ENCODE results near the gene KIRREL1. TPM values are rescaled to one million over a fixed set of nuclear protein-coding genes. Genes with fewer than 3 reads are reported as not detected.

KIRREL1 gene
- total RNA-seq, 1 donor: 174 TPM

GRCh38 chr1:157982136-157982535 is 11.3 kb upstream of the KIRREL1 start:
- no peak overlapping the region for H3K27ac ChIP-seq (ENCODE audit: low read depth, low read length)
- DNase-seq (ENCODE audit: insufficient read length, low spot score, missing footprints): no peak
- TF ChIP-seq, protein P1, sequence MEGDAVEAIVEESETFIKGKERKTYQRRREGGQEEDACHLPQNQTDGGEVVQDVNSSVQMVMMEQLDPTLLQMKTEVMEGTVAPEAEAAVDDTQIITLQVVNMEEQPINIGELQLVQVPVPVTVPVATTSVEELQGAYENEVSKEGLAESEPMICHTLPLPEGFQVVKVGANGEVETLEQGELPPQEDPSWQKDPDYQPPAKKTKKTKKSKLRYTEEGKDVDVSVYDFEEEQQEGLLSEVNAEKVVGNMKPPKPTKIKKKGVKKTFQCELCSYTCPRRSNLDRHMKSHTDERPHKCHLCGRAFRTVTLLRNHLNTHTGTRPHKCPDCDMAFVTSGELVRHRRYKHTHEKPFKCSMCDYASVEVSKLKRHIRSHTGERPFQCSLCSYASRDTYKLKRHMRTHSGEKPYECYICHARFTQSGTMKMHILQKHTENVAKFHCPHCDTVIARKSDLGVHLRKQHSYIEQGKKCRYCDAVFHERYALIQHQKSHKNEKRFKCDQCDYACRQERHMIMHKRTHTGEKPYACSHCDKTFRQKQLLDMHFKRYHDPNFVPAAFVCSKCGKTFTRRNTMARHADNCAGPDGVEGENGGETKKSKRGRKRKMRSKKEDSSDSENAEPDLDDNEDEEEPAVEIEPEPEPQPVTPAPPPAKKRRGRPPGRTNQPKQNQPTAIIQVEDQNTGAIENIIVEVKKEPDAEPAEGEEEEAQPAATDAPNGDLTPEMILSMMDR (IDR thresholded peaks at IDR 0.05; ENCODE audit: extremely low read depth, low read depth, low read length): no peak
- H4K20me1 ChIP-seq (ENCODE audit: insufficient read depth, low read length): no peaks in the 10 kb centered on the region
- H3K36me3 ChIP-seq (ENCODE audit: insufficient read depth, low read length): no peaks in the 10 kb centered on the region
- no peak overlapping the region for H3K4me3 ChIP-seq (ENCODE audit: insufficient read depth, low read length)
- H3K4me2 ChIP-seq (ENCODE audit: insufficient read depth, low read length): no peak overlapping the region
- H3K79me2 ChIP-seq (ENCODE audit: insufficient read depth, low read length): no peaks in the 10 kb centered on the region
- peaks cover 15% of the 10 kb centered on the region for H3K27me3 ChIP-seq (ENCODE audit: insufficient read depth, low read length)
- no peak overlapping the region for H2AFZ ChIP-seq (ENCODE audit: low read length)
- H3K4me1 ChIP-seq (ENCODE audit: insufficient read depth, low read length): no peaks in the 10 kb centered on the region
- H3K9me3 ChIP-seq (ENCODE audit: low read depth, low read length): no peaks in the 10 kb centered on the region

GRCh38 chr1:157983787-157984186 is 9.7 kb upstream of the KIRREL1 start:
- Histone ChIP-seq H3K4me2 (ENCODE audit: insufficient read depth, low read length) (no peak overlapping the region), H3K79me2 (ENCODE audit: insufficient read depth, low read length) (no peaks in the 10 kb centered on the region), H3K27ac (ENCODE audit: low read depth, low read length) (no peak overlapping the region), H3K27me3 (ENCODE audit: insufficient read depth, low read length) (peaks cover 23% of the 10 kb centered on the region), H3K4me1 (ENCODE audit: insufficient read depth, low read length) (no peaks in the 10 kb centered on the region), H2AFZ (ENCODE audit: low read length) (no peak overlapping the region), H4K20me1 (ENCODE audit: insufficient read depth, low read length) (no peaks in the 10 kb centered on the region), H3K36me3 (ENCODE audit: insufficient read depth, low read length) (no peaks in the 10 kb centered on the region), H3K9me3 (ENCODE audit: low read depth, low read length) (no peaks in the 10 kb centered on the region), H3K4me3 (ENCODE audit: insufficient read depth, low read length) (no peak overlapping the region)
- no peak for DNase-seq (ENCODE audit: insufficient read length, low spot score, missing footprints)
- TF ChIP-seq, protein P1 (IDR thresholded peaks at IDR 0.05; ENCODE audit: extremely low read depth, low read depth, low read length): no peak

- H3K4me1 ChIP-seq (ENCODE audit: insufficient read depth, low read length): no peaks in the 10 kb centered on the region
- no peaks in the 10 kb centered on the region for H3K9me3 ChIP-seq (ENCODE audit: low read depth, low read length)
- H4K20me1 ChIP-seq (ENCODE audit: insufficient read depth, low read length): no peaks in the 10 kb centered on the region
- no peaks in the 10 kb centered on the region for H3K79me2 ChIP-seq (ENCODE audit: insufficient read depth, low read length)
- no peak overlapping the region for H3K4me3 ChIP-seq (ENCODE audit: insufficient read depth, low read length)
- H2AFZ ChIP-seq (ENCODE audit: low read length): no peak overlapping the region
- no peaks in the 10 kb centered on the region for H3K36me3 ChIP-seq (ENCODE audit: insufficient read depth, low read length)
- no peak overlapping the region for H3K4me2 ChIP-seq (ENCODE audit: insufficient read depth, low read length)
- peaks cover 23% of the 10 kb centered on the region for H3K27me3 ChIP-seq (ENCODE audit: insufficient read depth, low read length)
- TF ChIP-seq, protein P1 (IDR thresholded peaks at IDR 0.05; ENCODE audit: extremely low read depth, low read depth, low read length): no peak
- no peak for DNase-seq (ENCODE audit: insufficient read length, low spot score, missing footprints)
- no peak overlapping the region for H3K27ac ChIP-seq (ENCODE audit: low read depth, low read length)
These were observed 9.0 kb upstream of the KIRREL1 start for GRCh38 chr1:157984469-157984868.

DNA sequence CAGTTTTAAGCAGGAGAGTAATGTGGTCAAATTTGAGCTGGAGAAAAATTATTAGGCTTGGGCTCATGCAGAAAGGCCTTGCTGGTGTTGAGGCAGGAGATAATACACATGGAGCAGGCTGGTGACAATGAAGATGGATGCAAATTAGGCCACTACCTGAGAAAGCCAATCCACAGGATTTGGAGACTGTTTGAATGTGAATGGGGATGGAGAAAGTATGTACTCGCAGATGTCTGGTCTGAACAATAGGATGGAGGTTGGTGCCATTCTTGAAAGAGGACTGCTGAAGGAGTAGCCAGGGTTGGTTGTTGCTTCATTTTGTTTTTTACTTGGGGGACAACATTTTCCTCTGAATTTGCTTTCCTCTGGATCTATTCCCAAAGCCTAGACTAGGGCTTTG is 8.0 kb upstream of the KIRREL1 start:
- H3K79me2 ChIP-seq (ENCODE audit: insufficient read depth, low read length): no peaks in the 10 kb centered on the region
- no peak overlapping the region for H3K4me3 ChIP-seq (ENCODE audit: insufficient read depth, low read length)
- H4K20me1 ChIP-seq (ENCODE audit: insufficient read depth, low read length): no peaks in the 10 kb centered on the region
- H3K9me3 ChIP-seq (ENCODE audit: low read depth, low read length): no peaks in the 10 kb centered on the region
- no peaks in the 10 kb centered on the region for H3K4me1 ChIP-seq (ENCODE audit: insufficient read depth, low read length)
- H3K27ac ChIP-seq (ENCODE audit: low read depth, low read length): no peak overlapping the region
- TF ChIP-seq, protein P1 (IDR thresholded peaks at IDR 0.05; ENCODE audit: extremely low read depth, low read depth, low read length): no peak
- no peak overlapping the region for H2AFZ ChIP-seq (ENCODE audit: low read length)
- peaks cover 23% of the 10 kb centered on the region for H3K27me3 ChIP-seq (ENCODE audit: insufficient read depth, low read length)
- no peak overlapping the region for H3K4me2 ChIP-seq (ENCODE audit: insufficient read depth, low read length)
- H3K36me3 ChIP-seq (ENCODE audit: insufficient read depth, low read length): no peaks in the 10 kb centered on the region
- DNase-seq (ENCODE audit: insufficient read length, low spot score, missing footprints): no peak
